Measurements from ENCODE around the gene SLC44A3.

SLC44A3 gene

DNA sequence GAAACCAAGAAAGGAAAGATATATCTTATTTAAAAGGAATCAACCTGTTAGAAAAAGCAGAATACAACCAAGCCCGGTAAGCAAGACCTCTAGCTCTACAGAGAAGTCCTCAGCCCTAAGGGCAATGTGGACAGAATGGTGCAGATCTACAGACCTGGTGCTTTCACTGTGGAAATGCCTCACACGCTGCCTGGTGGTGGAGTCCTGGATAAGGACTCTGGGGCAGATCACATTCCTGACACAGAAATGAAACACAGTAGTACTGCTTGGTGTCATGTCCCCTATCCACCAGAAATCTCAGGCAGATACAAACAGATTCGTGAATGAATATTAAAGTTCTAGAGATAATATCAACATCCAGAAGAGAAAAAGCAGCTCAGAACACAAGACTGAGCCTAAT, 99.9 kb downstream of the SLC44A3 start:
- H2BK120ac ChIP-seq (ENCODE audit: insufficient read depth, low read length, poor library complexity) = no peak overlapping the region
- peaks cover 43% of the 10 kb centered on the region for H3K79me2 ChIP-seq (ENCODE audit: control insufficient read depth, insufficient read depth, low read length, poor library complexity)
- H3K4me3 ChIP-seq (ENCODE audit: low read depth, low read length) = no peak overlapping the region
- H3K18ac ChIP-seq (ENCODE audit: low read length) = no peak overlapping the region
- H2AK5ac ChIP-seq (ENCODE audit: low read length) = no peak overlapping the region
- H2BK5ac ChIP-seq (ENCODE audit: low read depth, low read length, poor library complexity) = no peak overlapping the region
- no CpG with 5 or more reads among the region's 3 CpGs for WGBS (ENCODE audit: extremely low coverage, insufficient coverage, insufficient read length)
- H3K23ac ChIP-seq (ENCODE audit: low read length) = no peak overlapping the region
- no peak overlapping the region for H3K27ac ChIP-seq (ENCODE audit: low read depth, low read length)
- no peak overlapping the region for H2BK12ac ChIP-seq (ENCODE audit: low read length)
- no peak for DNase-seq
- H2AFZ ChIP-seq (ENCODE audit: insufficient read depth, low read length, poor library complexity) = no peak overlapping the region
- H3K9me3 ChIP-seq (ENCODE audit: insufficient read depth, low read depth, low read length) = no peaks in the 10 kb centered on the region
- H3K14ac ChIP-seq (ENCODE audit: low read length) = no peak overlapping the region
- H3K36me3 ChIP-seq (ENCODE audit: control insufficient read depth in 1 of 2, insufficient read depth in 2 of 2, low read length in 2 of 2) = peaks cover 0 to 6% of the 10 kb centered on the region in 2 experiments
- H3K9ac ChIP-seq (ENCODE audit: low read length) = no peak overlapping the region
- no peak overlapping the region for H4K91ac ChIP-seq (ENCODE audit: low read depth, low read length)
- no peaks in the 10 kb centered on the region for H3K79me1 ChIP-seq (ENCODE audit: low read length)
- H4K12ac ChIP-seq (ENCODE audit: low read depth, low read length) = no peak overlapping the region
- H3K4me1 ChIP-seq (ENCODE audit: control insufficient read depth in 1 of 2, insufficient read depth in 2 of 2, low read length in 2 of 2) = peaks cover 9 to 24% of the 10 kb centered on the region in 2 experiments
- H3K4ac ChIP-seq (ENCODE audit: low read depth, low read length) = peak overlapping the region; percentile 85
- H3K4me2 ChIP-seq (ENCODE audit: low read length) = no peak overlapping the region
- no peaks in the 10 kb centered on the region for H3K27me3 ChIP-seq (ENCODE audit: insufficient read depth, low read length)
- H4K8ac ChIP-seq (ENCODE audit: low read depth, low read length) = no peak overlapping the region

- Histone ChIP-seq H3K4me3 (ENCODE audit: low read depth, low read length) (no peak overlapping the region), H3K27ac (ENCODE audit: low read depth, low read length) (no peak overlapping the region), H2AK5ac (ENCODE audit: low read length) (no peak overlapping the region), H3K9ac (ENCODE audit: low read length) (no peak overlapping the region), H3K23ac (ENCODE audit: low read length) (no peak overlapping the region), H2BK5ac (ENCODE audit: low read depth, low read length, poor library complexity) (no peak overlapping the region), H4K12ac (ENCODE audit: low read depth, low read length) (no peak overlapping the region), H2AFZ (ENCODE audit: insufficient read depth, low read length, poor library complexity) (no peak overlapping the region), H4K8ac (ENCODE audit: low read depth, low read length) (no peak overlapping the region), H3K14ac (ENCODE audit: low read length) (no peak overlapping the region), H2BK12ac (ENCODE audit: low read length) (no peak overlapping the region), H3K4ac (ENCODE audit: low read depth, low read length) (peak overlapping the region; percentile 82), H3K4me1 (ENCODE audit: control insufficient read depth in 1 of 2, insufficient read depth in 2 of 2, low read length in 2 of 2) (peaks cover 9 to 24% of the 10 kb centered on the region in 2 experiments), H3K9me3 (ENCODE audit: insufficient read depth, low read depth, low read length) (no peaks in the 10 kb centered on the region), H3K79me2 (ENCODE audit: control insufficient read depth, insufficient read depth, low read length, poor library complexity) (peaks cover 46% of the 10 kb centered on the region), H3K4me2 (ENCODE audit: low read length) (no peak overlapping the region), H3K79me1 (ENCODE audit: low read length) (peaks cover 14% of the 10 kb centered on the region), H4K91ac (ENCODE audit: low read depth, low read length) (no peak overlapping the region), H3K36me3 (ENCODE audit: control insufficient read depth in 1 of 2, insufficient read depth in 2 of 2, low read length in 2 of 2) (peaks cover 0 to 6% of the 10 kb centered on the region in 2 experiments), H2BK120ac (ENCODE audit: insufficient read depth, low read length, poor library complexity) (no peak overlapping the region), H3K27me3 (ENCODE audit: insufficient read depth, low read length) (no peaks in the 10 kb centered on the region), H3K18ac (ENCODE audit: low read length) (no peak overlapping the region)
- DNase-seq = no peak
- WGBS (ENCODE audit: extremely low coverage, insufficient coverage, insufficient read length) = no CpG with 5 or more reads among the region's 1 CpG
These were observed 101.8 kb downstream of the SLC44A3 start for GRCh38 chr1:94921977-94922376.

GRCh38 chr1:94922761-94923331, 102.7 kb downstream of the SLC44A3 start:
- H3K4me2 ChIP-seq (ENCODE audit: low read length) = peak overlapping the region; percentile 39
- peak in 1 of 2 donors; percentile 12 for DNase-seq
- no peak overlapping the region for H2BK120ac ChIP-seq (ENCODE audit: insufficient read depth, low read length, poor library complexity)
- no peak overlapping the region for H2AFZ ChIP-seq (ENCODE audit: insufficient read depth, low read length, poor library complexity)
- no peak overlapping the region for H3K23ac ChIP-seq (ENCODE audit: low read length)
- H2BK5ac ChIP-seq (ENCODE audit: low read depth, low read length, poor library complexity) = no peak overlapping the region
- H3K4me1 ChIP-seq (ENCODE audit: control insufficient read depth in 1 of 2, insufficient read depth in 2 of 2, low read length in 2 of 2) = peaks cover 12 to 24% of the 10 kb centered on the region in 2 experiments
- no peaks in the 10 kb centered on the region for H3K27me3 ChIP-seq (ENCODE audit: insufficient read depth, low read length)
- H3K9ac ChIP-seq (ENCODE audit: low read length) = no peak overlapping the region
- no peak overlapping the region for H4K8ac ChIP-seq (ENCODE audit: low read depth, low read length)
- H3K4me3 ChIP-seq (ENCODE audit: low read depth, low read length) = no peak overlapping the region
- H3K79me2 ChIP-seq (ENCODE audit: control insufficient read depth, insufficient read depth, low read length, poor library complexity) = peaks cover 46% of the 10 kb centered on the region
- peak overlapping the region; percentile 96 for H3K4ac ChIP-seq (ENCODE audit: low read depth, low read length)
- H3K14ac ChIP-seq (ENCODE audit: low read length) = no peak overlapping the region
- H3K18ac ChIP-seq (ENCODE audit: low read length) = no peak overlapping the region
- peaks cover 0 to 6% of the 10 kb centered on the region in 2 experiments for H3K36me3 ChIP-seq (ENCODE audit: control insufficient read depth in 1 of 2, insufficient read depth in 2 of 2, low read length in 2 of 2)
- H4K91ac ChIP-seq (ENCODE audit: low read depth, low read length) = no peak overlapping the region
- H3K79me1 ChIP-seq (ENCODE audit: low read length) = peaks cover 18% of the 10 kb centered on the region
- H3K9me3 ChIP-seq (ENCODE audit: insufficient read depth, low read depth, low read length) = no peaks in the 10 kb centered on the region
- H3K27ac ChIP-seq (ENCODE audit: low read depth, low read length) = no peak overlapping the region
- H2BK12ac ChIP-seq (ENCODE audit: low read length) = no peak overlapping the region
- no peak overlapping the region for H2AK5ac ChIP-seq (ENCODE audit: low read length)
- H4K12ac ChIP-seq (ENCODE audit: low read depth, low read length) = no peak overlapping the region
- no CpG with 5 or more reads among the region's 8 CpGs for WGBS (ENCODE audit: extremely low coverage, insufficient coverage, insufficient read length)

GRCh38 chr1:94925004-94925403, 104.8 kb downstream of the SLC44A3 start:
- no peak overlapping the region for H2AK5ac ChIP-seq (ENCODE audit: low read length)
- H4K8ac ChIP-seq (ENCODE audit: low read depth, low read length) = no peak overlapping the region
- H3K23ac ChIP-seq (ENCODE audit: low read length) = no peak overlapping the region
- H3K14ac ChIP-seq (ENCODE audit: low read length) = no peak overlapping the region
- no peak for DNase-seq
- no peak overlapping the region for H4K12ac ChIP-seq (ENCODE audit: low read depth, low read length)
- WGBS (ENCODE audit: extremely low coverage, insufficient coverage, insufficient read length) = no CpG with 5 or more reads among the region's 2 CpGs
- H3K4ac ChIP-seq (ENCODE audit: low read depth, low read length) = peak overlapping the region; percentile 22
- H3K4me2 ChIP-seq (ENCODE audit: low read length) = peak overlapping the region; percentile 87
- H3K18ac ChIP-seq (ENCODE audit: low read length) = no peak overlapping the region
- peaks cover 18 to 27% of the 10 kb centered on the region in 2 experiments for H3K4me1 ChIP-seq (ENCODE audit: control insufficient read depth in 1 of 2, insufficient read depth in 2 of 2, low read length in 2 of 2)
- no peak overlapping the region for H2BK120ac ChIP-seq (ENCODE audit: insufficient read depth, low read length, poor library complexity)
- H2AFZ ChIP-seq (ENCODE audit: insufficient read depth, low read length, poor library complexity) = no peak overlapping the region
- H3K27me3 ChIP-seq (ENCODE audit: insufficient read depth, low read length) = no peaks in the 10 kb centered on the region
- H3K9ac ChIP-seq (ENCODE audit: low read length) = peak overlapping the region; percentile 71
- no peak overlapping the region for H2BK5ac ChIP-seq (ENCODE audit: low read depth, low read length, poor library complexity)
- peaks cover 36% of the 10 kb centered on the region for H3K79me2 ChIP-seq (ENCODE audit: control insufficient read depth, insufficient read depth, low read length, poor library complexity)
- peaks cover 21% of the 10 kb centered on the region for H3K79me1 ChIP-seq (ENCODE audit: low read length)
- peak overlapping the region; percentile 33 for H3K4me3 ChIP-seq (ENCODE audit: low read depth, low read length)
- H4K91ac ChIP-seq (ENCODE audit: low read depth, low read length) = no peak overlapping the region
- H3K27ac ChIP-seq (ENCODE audit: low read depth, low read length) = peak overlapping the region; percentile 94
- no peaks in the 10 kb centered on the region for H3K9me3 ChIP-seq (ENCODE audit: insufficient read depth, low read depth, low read length)
- peaks cover 0 to 5% of the 10 kb centered on the region in 2 experiments for H3K36me3 ChIP-seq (ENCODE audit: control insufficient read depth in 1 of 2, insufficient read depth in 2 of 2, low read length in 2 of 2)
- H2BK12ac ChIP-seq (ENCODE audit: low read length) = no peak overlapping the region

Data from trophoblast cell (in vitro differentiated cells and primary cell).